ENCODE results near the gene CD58.
"Not testable (repeated sequence)": the region's sequence is repeated elsewhere in the genome, so short reads cannot be mapped to it uniquely, and the experiment has no call there.

Gene CD58

DNA sequence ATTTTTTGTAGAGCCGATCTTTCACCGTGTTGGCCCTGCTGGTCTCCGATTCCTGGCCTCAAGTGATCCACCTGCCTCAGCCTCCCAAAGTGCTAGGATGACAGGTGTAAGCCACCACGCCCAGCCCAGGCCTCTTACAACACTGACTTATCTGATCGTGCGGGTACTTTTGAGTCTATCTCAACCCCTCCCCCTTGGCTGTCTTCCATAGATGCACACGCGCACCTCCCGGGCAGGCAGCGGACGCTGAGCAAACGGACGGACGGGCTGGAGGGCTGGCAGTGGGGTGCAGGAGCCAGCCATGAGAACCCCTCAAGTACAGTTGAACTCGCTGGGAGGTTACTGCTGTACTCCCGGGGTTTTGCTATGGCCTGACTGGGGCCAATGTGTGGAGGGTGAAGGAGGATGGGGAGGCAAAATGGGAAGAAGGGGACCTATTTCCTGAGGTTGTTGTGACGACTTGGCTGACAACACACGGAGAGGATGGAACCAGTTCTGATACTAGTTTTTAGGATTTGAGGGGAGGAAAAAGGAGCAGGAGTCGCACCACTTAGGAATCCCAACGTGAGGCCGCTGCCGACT, 959 bp downstream of the CD58 start:
- no peak for DNase-seq (ENCODE audit: low read depth)

DNA sequence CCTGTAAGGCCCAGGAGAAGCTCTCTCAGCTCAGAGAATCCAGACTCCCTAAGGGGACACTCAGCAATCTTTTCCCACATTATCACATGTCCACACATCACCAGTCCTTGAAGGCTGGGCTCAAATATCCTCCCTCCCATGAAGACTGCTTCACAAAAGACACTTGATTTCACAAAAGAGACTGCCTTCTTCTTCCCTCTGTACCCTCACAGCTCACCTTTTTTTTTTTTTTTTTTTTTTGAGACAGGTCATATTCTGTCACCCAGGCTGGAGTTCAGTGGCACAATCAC, 1.5 kb downstream of the CD58 start:
- DNase-seq (ENCODE audit: low read depth), result no peak

DNA sequence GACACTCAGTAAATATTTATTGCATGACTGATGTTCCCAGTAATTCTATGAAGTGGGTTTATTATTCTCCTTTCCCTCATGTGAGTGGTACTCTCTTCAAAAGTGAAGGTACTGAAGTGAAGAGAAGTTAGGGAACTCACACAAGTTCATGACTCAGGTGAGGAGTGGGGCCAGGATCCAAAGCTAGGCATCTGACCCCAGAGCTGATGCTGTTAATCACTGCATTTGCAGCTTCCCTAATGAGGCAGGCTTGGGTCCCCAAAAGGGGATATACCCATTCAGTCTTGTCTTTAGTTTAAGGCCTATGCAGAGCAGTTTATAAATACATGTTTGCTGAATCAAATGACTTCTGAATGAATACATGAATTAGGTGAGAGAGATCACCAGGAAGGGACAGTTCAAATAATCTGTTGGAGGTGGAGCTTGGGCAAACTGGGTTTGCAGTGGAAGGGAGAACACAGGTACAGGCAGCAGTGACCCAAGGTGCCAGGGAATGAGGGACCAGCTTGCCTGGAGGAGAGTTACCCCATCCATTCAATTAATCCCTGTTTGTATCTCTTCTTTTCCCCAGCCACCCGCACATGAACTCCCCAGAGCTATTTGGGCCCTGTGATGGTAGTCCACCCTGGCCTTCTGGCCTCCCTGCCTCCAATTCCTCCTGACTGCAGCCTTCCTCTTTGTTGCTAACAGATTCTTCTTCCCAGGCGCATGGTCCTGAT, 2.0 kb downstream of the CD58 start:
- DNase-seq (ENCODE audit: low read depth), result no peak

DNA sequence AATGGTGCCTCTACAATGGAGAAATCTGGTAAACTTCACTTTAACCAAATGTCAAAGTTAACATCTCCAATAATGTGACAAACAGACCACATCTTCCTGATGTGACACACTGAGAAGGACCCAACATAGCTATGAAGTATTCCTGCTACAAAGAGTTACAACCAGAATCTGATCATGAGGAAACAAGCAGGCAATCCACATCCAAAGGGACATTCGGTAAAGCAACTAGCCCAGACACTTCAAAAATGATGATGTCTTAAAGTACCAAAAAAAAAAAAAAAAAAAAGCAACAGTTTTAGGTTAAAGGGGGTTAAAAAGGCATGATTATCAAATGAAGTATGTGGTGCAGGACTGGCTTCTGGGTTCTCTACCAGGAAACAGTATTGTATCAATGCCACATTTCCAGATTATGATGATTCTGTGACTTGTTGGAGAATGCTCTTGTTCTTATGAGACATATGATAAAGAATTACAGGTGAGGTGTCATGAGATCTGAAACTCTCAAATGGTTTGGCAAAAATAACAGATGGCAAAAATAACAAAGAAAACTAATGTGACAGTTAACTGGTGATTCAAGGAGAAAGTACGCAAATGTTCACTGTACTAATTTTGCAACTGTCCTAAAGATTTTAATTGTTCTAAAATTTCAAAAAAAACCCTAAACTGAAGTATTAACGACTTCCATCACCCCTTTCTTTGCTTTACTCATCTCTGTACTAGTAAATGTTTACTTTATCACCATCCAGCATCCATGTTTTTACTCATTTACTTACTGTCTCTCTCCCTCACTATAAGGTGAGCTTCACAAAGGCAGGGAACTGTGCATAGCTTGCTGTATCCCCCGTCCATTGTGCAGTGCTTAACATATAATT, 2.8 kb downstream of the CD58 start:
- no peak for DNase-seq (ENCODE audit: low read depth)

DNA sequence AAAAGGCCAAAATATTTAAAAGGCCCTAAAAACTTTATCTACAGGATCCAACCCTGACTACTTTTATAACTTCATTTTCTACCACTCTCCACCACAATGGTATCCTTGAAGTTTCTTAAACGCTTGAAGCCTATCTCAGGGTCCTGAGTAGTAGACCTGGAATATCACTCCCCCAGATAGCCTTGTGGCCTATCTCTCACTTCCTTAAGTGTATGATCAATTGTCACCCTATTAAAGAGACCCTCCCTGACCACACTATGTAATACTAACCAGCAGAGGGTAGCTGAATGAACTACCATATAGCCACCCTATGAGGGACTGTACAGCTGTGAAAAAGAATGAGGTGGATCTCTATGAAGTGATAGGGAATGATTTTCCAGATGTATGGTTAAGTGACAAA, 5.6 kb downstream of the CD58 start:
- no peak for DNase-seq (ENCODE audit: low read depth)

DNA sequence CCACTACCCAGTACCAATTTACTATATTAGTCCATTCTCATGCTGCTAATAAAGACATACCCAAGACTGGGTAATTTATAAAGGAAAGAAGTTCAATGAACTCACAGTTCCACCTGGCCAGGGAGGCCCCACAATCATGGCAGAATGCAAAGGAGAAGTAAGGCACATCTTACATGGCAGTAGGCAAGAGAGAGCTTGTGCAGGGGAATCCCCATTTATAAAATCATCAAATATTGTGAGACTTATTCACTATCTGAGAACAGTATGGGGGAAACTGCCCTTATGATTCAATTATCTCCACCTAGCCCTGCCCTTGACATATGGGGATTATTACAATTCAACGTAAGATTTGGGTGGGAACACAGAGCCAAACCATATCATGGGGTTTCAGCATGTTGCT, 6.4 kb downstream of the CD58 start:
- no peak for DNase-seq (ENCODE audit: low read depth)

DNA sequence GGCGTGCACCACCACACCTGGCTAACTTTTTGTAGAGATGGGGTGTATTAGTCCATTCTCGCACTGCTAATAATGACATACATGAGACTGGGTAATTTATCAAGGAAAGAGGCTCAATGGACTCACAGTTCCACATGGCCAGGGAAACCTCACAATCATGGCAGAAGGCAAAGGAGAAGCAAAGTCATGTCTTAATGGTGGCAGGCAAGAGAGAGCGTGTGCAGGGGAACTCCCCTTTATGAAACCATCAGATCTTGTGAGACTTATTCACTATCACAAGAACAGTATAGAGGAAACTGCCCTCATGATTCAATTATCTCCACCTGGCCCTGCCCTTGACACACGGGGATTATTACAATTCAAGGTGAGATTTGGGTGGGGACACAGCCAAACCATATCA, 8.4 kb downstream of the CD58 start:
- not testable (repeated sequence) for DNase-seq (ENCODE audit: low read depth)

DNA sequence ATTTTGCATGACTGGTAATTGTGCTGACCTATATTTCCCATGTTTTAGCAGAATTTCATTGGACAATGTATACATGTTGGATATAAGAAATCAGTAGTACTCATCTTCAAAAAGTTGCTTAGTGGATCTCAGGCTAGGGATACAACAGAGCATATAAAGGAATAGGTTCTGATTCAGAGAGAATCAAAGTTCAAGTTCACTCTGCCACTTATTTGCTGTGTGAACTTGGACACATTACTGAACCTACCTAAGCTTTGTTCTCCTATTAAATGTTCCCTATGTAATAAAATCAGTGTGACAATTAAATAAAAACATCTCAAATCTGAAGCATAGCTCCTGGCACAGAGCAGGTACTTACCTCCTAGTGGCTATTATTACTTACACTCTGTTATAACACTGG, 9.3 kb downstream of the CD58 start:
- DNase-seq (ENCODE audit: low read depth), result no peak

DNA sequence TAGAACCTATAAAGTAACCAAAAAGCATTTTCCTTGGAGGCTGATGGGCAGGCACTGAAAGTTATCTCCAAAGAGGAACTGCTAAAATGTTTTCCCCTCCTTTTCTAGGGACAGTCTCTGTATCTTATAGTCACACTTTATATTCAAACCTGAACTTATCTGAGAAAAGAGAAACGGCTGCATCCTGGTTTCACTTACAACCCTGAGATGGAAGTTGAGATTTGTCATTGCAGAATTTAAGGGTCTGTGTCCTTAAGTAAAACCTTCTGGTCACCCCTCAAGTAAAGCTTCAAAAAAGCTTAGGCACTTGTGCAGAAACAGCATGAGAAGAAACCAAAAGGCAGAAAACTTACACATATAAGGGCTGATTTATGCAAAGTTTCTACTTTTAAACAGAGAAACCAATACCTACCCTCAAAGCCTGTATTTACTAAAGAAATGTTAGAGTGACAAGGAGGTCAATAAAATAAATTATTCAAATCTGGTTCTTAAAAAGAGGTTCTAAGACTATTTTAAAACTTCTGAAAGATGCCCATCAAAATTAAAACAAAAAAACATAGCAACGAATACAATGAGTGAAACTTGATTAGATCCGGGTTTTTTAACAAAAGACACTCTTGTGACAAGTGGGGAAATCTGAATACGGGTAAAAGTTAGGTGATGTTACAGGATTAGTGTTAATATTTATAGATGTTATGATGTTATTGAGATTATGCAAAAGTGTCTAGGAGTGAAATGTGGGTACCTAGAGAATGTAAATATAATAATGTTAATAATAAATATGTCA, 9.9 kb downstream of the CD58 start:
- no peak for DNase-seq (ENCODE audit: low read depth)

DNA sequence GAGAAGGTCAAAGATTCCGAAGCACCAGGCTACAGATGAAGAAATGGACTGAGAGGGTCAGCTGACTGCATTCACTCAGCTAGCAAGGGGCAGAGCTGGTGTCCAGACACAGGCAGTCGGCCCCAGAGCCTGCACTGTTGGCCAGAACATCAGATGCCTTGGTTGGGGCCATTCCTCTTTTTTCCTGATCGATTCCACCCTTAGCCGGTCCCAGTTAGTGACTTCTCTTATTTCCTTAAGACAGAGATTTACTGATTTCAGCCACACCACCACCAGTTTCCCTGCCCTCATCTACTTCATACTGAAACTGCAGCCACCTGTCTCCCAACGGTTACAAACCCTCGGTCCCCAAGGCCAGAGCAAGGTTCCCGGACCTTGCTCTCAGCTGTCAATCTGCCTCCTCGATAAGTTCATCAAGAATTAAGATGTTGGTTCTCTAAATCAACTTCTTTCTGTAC, 11.5 kb downstream of the CD58 start:
- no peak for DNase-seq (ENCODE audit: low read depth)

DNA sequence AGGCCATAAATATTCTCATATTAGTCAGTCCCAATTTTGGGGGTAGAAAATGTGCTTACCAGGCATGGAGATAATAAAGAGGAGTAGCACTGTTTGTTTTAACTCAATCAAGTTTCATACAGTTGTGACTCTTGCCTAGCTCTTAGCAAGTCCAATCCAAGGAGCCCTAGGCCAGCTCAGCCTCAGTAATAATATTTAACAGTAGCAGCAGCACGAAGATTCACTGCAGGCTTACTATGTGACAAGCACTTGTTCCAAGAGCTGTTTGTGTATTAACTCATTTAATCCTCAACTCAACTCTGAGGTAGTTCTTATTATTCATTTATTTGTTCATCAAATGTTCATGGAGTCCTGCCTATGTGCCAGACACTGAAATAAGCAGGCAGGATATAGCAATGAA, 12.3 kb downstream of the CD58 start:
- DNase-seq (ENCODE audit: low read depth), result no peak

DNA sequence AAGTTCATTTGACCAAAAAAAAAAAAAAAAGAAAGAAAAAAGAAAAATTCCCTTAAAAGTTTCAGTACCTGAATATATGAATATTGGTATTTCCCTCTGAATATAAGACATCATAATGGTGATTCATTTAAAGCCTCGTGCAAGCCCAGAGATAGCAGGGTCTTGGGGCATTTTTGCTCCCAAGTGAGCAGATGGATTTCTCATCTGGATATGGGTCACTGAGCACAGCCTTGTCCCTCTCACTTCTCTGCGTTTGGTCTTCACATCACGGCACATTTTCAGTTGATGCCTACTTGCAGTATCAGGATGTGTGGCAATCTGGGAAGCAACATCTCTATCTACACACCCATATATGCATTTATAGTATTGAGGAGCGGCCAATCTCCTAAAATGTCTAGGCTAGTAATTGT, 12.7 kb downstream of the CD58 start:
- no peak for DNase-seq (ENCODE audit: low read depth)

DNA sequence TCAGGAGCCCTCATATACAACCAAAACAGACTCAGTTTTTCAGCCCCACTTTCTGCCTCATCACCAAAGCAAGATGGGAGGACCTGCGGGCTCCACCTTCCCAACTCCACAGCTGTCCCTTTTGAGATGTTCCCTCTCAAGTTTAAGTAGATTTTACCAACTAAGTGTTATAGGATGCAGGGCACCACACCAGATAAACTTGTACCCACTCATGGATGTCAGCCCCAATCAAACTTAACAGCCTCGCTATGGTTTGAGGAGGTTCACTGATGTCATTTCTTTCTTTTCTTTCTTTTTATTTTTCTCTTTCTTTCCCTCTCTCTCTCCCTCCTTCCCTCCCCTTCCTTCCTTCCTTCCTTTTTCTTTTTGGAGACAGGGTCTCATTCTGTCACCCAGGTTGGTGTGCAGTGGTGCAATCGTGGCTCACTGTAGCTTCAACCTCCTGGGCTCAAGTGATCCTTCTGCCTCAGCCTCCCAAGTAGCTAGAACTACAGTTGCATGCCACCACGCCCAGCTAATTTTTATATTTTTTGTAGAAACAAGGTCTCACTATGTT, 13.4 kb downstream of the CD58 start:
- DNase-seq (ENCODE audit: low read depth), result no peak

DNA sequence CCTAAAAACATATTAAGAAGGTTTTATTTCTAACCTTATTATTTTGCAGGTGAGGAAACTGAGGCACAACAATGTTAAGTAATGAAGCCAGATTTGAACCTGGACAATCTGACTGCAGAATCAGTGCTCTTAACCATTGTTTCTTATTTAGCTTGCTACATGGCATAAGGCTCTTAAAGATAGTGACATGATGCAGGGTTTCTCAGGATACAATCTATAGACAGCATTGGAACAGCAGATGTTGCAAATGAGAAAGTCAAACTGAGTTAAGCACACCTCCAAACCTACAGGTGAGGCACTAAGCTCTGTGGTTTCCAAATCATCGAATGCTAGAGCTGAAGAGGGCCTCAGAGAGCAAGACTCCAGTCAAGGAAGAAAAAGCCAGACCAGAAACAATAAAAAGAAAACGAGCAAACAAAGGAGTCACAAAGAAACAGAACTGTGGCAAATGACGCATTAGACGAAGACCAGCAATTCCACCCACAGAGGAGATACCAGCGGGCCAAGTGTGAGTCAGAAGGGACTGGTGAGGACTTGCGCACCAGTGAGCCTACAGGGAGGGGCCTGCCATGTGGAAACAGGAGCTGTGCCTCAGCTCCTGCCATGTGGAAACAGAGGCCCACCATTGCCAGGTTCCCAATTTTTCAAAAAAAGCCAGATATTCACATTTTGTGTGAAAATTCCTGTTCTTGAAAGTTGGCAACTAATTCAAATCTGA, 14.4 kb downstream of the CD58 start:
- peak; percentile 50 for DNase-seq (ENCODE audit: low read depth)

DNA sequence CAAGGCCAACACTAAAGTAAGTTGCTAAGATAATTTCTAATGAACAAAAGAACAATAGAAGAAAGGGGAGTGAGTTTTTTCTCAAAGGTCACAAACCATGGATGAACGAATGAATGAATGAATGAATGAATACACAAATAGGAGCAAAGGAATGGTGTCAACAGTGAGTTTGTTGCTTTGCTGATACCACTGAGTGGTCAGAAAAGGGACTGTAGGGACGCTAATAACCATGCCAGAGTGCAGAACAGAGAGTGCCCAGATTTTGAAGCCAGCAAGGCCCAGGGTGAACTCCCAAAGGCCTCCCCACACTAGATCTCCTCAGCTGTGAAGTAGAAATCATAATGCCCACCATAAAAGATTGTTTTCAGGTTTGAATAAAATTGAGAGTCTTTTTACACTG, 15.9 kb downstream of the CD58 start:
- no peak for DNase-seq (ENCODE audit: low read depth)

DNA sequence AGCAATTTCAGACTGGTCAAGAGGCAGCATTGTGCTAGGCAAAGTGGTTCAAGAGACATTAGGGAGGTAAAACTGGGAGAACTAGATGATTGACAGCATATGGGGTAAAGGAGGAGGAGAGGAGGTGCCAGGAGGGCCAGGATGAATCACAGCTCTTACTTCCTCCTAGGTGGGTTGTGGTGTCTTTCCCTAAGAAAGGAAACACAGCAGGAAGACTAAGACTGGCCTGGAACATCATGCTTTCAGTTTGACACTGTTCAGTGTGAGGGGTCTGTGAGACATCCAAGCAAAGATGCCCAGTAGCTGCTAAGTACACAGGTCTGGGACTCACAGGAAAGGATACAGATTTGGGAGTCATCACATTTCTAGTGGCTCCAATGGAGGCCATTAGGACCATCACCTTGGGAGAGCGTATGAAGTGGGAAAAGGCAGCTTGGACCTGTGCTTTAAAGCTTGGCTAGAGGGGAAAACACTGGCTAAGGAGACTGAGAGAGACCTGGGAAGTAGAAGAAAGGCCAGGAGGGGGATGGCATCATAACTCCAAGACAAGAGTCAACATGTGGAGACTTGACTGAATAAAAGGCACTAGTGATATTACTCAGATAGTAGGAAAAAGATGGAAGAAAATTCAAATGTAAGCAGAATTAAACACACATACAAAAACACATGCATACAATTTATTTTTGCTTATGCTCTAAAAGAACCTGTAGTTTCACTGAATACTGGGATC, 17.3 kb downstream of the CD58 start:
- DNase-seq (ENCODE audit: low read depth), result no peak

DNA sequence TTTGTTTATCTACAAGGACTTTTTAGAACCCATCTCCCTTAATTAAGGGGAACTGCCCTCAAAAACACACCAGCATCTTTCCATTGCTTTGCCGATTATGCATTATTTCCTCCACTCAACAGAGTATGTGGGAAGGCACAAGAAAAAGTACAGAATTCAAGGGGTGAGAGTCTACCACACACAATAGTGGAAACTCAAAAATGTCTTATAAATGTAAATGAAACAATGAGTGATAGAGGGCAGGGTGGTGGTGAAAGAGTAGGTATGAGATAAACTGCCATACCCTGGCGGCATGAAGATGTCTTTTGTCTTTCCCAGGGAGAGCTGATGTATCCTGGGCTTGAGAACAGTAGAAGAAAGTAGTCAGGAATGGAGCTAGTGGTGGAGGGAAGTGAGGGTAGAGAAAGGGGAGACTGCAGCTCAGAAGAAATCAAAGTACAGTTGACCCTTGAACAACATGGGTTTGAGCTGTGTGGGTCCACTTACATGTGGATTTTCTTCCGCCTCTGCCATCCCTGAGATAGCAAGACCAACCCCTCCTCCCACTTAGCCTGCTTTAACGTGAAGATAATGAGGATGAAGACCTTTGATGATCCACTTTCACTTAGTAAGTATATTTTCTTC, 24.4 kb downstream of the CD58 start:
- DNase-seq (ENCODE audit: low read depth), result no peak

DNA sequence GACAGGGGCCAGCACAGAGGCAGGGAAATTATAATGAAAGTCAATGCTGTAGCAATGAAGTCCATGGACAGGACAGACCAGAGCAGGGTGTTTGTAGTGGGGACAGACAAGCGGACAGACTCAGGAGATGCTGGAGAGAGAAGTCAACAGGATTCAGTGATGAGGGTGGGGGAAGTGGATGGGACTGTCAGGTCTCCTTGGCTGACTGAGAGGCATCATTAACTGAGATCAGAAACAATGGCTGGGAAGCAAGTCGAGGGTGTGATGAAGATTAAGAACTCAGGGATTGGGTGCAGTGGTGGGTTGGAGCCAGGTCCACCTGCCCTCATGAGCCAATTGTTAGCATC, 25.5 kb downstream of the CD58 start:
- DNase-seq (ENCODE audit: low read depth), result no peak

DNA sequence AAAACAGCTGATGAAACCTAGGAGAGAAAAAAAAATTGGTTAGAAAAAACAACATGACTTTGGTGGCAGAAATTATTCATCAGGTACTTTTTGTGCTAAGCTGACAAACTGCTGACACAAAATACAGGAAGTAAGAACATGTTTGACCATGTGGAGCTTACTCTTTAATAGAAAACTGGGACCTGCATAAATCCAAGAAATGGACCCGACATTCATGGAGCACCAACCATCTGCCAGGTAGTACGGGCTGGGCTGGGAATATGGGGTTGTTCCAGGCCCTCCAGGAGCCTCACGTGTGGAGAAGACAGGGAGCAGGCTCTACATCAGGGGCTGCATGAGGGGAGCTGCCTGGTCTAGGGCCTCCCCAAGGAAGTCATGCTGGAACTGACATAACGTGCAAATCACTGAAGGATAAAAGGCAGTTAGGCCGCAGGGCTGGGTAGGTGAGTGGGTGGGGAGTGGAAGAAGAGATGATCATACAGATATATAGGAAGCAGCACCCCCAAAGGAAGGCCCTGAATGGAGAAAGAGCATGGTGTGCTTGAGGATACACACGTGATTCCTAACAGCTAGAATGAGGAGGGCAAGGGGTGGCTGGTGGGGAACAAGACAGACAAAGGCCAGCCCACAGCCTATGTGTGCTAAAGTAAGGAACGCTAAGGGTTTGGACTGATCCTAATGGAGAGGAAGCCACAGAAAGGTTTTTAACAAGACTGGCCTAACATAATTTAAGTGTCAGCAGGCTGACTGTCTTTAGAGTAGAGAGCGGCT, 26.1 kb downstream of the CD58 start:
- DNase-seq (ENCODE audit: low read depth), result no peak

DNA sequence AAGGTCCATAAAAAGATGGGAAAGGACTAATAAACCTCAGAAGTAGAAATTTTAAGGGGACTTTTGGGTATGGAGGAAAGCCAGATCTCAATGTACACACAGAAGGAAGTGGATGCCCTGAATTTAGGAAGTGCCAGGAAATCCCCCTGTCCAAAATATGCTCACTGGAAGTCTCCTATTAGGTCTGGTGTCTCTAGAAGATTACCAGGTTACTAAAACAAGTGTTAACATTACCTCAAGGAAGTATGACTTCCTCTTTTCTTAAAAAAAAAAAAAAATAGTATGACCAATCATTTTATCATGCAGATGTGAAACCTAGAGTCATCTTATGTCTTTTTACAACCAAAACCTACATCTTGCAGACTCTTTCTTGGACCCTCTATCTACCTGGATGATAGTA, 30.7 kb downstream of the CD58 start:
- DNase-seq (ENCODE audit: low read depth), result no peak

All from stimulated activated CD8-positive, alpha-beta memory T cell treated with anti-CD3 and anti-CD28 coated beads, Interleukin-7, amount 100 ng/mL, for 24 hours (primary cell).